ENCODE measurements around the gene DPYD.

- TF ChIP-seq CTCF (IDR thresholded peaks at IDR 0.05; ENCODE audit: insufficient read depth, low read depth, low read length): no peak
- no peak for TF ChIP-seq EZH2 (IDR thresholded peaks at IDR 0.05; ENCODE audit: insufficient read depth, low read length)
Measured at GRCh38 chr1:97934491-97934890, 13.7 kb upstream of the DPYD start.

Measured in astrocyte (in vitro differentiated cells and primary cell).